GM12878 (cell line): ENCODE measurements around the gene NT5E. TPM values are rescaled to one million over a fixed set of nuclear protein-coding genes. Genes with fewer than 3 reads are reported as not detected.
A peak's percentile ranks its signal among the peaks of the same experiment; 100 is the strongest.

ENCODE experiments used
- ATAC-seq: fragments of 200-7000 bp; cut with Tn5 transposase; 3 replicates; pipeline ENCODE4 v1.9.1; 2020; ENCODE audit warnings: mild to moderate bottlenecking, moderate library complexity
- BruUV-seq: library from RNA; stranded (reverse); fragments of 400-500 nt; replicated peaks from 2 replicates; lab custom pipeline; 2021; lab: Mats Ljungman, UMichigan
- CTCF ChIA-PET: fragments of 300-600 bp; sonication (Branson Sonifier 250); formaldehyde crosslinking; extraction: SDS; loops from one replicate; lab custom pipeline; 2021; ENCODE audit warnings: inconsistent platforms; lab: Yijun Ruan, JAX
- POLR2A ChIA-PET: fragments of 350-600 bp; formaldehyde crosslinking; extraction: SDS; loops from one replicate; lab custom pipeline; 2021; ENCODE audit warnings: inconsistent platforms; lab: Charles Lee
- RAD21 ChIA-PET: fragments of 300-600 bp; sonication (Branson Sonifier 250); formaldehyde crosslinking; loops from one replicate; lab custom pipeline; 2023; ENCODE audit warnings: antibody characterized with exemption; ENCODE audit not compliant: unreplicated experiment; lab: Charles Lee
- SMC1A ChIA-PET: fragments of 300-600 bp; sonication (Branson Sonifier 250); formaldehyde crosslinking; loops from one replicate; lab custom pipeline; 2023; ENCODE audit not compliant: unreplicated experiment, uncharacterized antibody; lab: Charles Lee
- DNase-seq: peaks from one replicate; pipeline ENCODE4 v3.0.0-alpha.2; 2011; ENCODE audit warnings: low read depth, low spot score
- FAIRE-seq: peaks from 3 replicates; lab custom pipeline; 2011; peaks lifted over from hg19 to GRCh38; lab: Jason Lieb, UNC
- H2AFZ ChIP-seq: 2 replicates; pipeline ENCODE4 v1.6.0; 2011; ENCODE audit warnings: low read depth, low read length, control low read depth; ENCODE audit not compliant: control insufficient read depth
- H3K27ac ChIP-seq: 2 replicates; pipeline ENCODE4 v1.5.1; 2011; ENCODE audit warnings: control low read depth; ENCODE audit not compliant: control insufficient read depth, insufficient read depth
- H3K27me3 ChIP-seq, 2 experiments: replicated peaks in 1 of 2; 2 replicates each; pipeline versions ENCODE4 v1.6.0 to v1.6.1; 2011; ENCODE audit warnings: low read length in 1 of 2; ENCODE audit not compliant: control insufficient read depth in 2 of 2, insufficient read depth in 2 of 2
- H3K36me3 ChIP-seq, 2 experiments: 2 replicates each; pipeline ENCODE4 v1.5.1; 2011; ENCODE audit warnings: low read length in 1 of 2; ENCODE audit not compliant: control insufficient read depth in 2 of 2, insufficient read depth in 2 of 2
- H3K4me1 ChIP-seq: 2 replicates; pipeline ENCODE4 v1.6.1; 2011; ENCODE audit warnings: mild to moderate bottlenecking, low read length, moderate library complexity, mixed read lengths; ENCODE audit not compliant: control insufficient read depth, insufficient read depth
- H3K4me2 ChIP-seq: 2 replicates; pipeline ENCODE4 v1.6.0; 2011; ENCODE audit warnings: control low read depth; ENCODE audit not compliant: control insufficient read depth, insufficient read depth
- H3K4me3 ChIP-seq: fragments of 200-600 bp; sonication (generic); 2 replicates; pipeline ENCODE4 v1.5.1; 2016
- H3K79me2 ChIP-seq: 2 replicates; pipeline ENCODE4 v1.6.0; 2011; ENCODE audit warnings: low read length; ENCODE audit not compliant: control insufficient read depth, insufficient read depth
- H3K9ac ChIP-seq: 2 replicates; pipeline ENCODE4 v1.8.0; 2011; ENCODE audit warnings: low read length, control low read depth, mixed read lengths; ENCODE audit not compliant: control insufficient read depth, insufficient read depth
- H3K9me3 ChIP-seq: replicated peaks from 3 replicates; pipeline ENCODE4 v1.5.1; 2011; ENCODE audit warnings: mild to moderate bottlenecking, low read length; ENCODE audit not compliant: control insufficient read depth, insufficient read depth
- H4K20me1 ChIP-seq: 2 replicates; pipeline ENCODE4 v1.6.0; 2011; ENCODE audit not compliant: control insufficient read depth, insufficient read depth
- IKZF1 ChIP-seq: fragments of 450-650 bp; conservative IDR thresholded peaks from 2 replicates; pipeline ENCODE4 v1.6.1; 2017; ENCODE audit warnings: antibody characterized with exemption, mild to moderate bottlenecking
- NBN ChIP-seq: fragments of 450-650 bp; IDR thresholded peaks from 2 replicates; pipeline ENCODE4 v1.6.1; 2016
- NR2F1 ChIP-seq: fragments of 450-650 bp; conservative IDR thresholded peaks from 2 replicates; pipeline ENCODE4 v1.6.1; 2017; ENCODE audit warnings: mild to moderate bottlenecking
- ZNF622 ChIP-seq: fragments of 450-650 bp; IDR thresholded peaks from 2 replicates; pipeline ENCODE4 v1.6.1; 2017; ENCODE audit warnings: mild to moderate bottlenecking, inconsistent platforms
- WGBS: methylation state at CpG from one replicate; pipeline ENCODE4 v1.1.6; 2016; ENCODE audit warnings: low lambda C conversion rate; ENCODE audit not compliant: insufficient replicate concordance, insufficient coverage; ENCODE audit errors: missing lambda C conversion rate; 5-methylcytosine and 5-hydroxymethylcytosine counted together
- in situ Hi-C: fragments of 300-500 bp; cut with MboI; formaldehyde crosslinking; loops from 9 replicates; pipeline ENCODE4 v1.14.3; 2018; ENCODE audit warnings: mixed read lengths
- intact Hi-C: fragments of 100-400 bp; cut with micrococcal nuclease; formaldehyde crosslinking; loops from one replicate; pipeline ENCODE4 v1.14.2; 2022; ENCODE audit not compliant: unreplicated experiment
- polyA plus RNA-seq, 11 experiments: library from polyadenylated mRNA; depleted of rRNA in 4 of 11; unstranded in 6 of 11; stranded (reverse) in 5 of 11; fragments of >200 nt; fragmentation: Nextera tagmentation in 4 of 11; fragmentation: Illumina TruSeq in 1 of 11; extraction: Ambion mirVana in 4 of 11; extraction: Trizol in 1 of 11; gene quantifications; 1 replicate in 1 of 11; 2 replicates in 10 of 11; pipeline versions ENCODE4 v1.2.1 to v1.2.3, GENCODE V29; 2011 to 2016; ENCODE audit warnings: inconsistent platforms in 2 of 11, missing spikeins in 2 of 11, low read depth in 1 of 11
- total RNA-seq, 4 experiments: library from RNA; depleted of rRNA in 3 of 4; stranded (reverse); fragments of >200 nt in 3 of 4; fragmentation: Illumina TruSeq in 1 of 4; extraction: Trizol in 1 of 4; gene quantifications; 2 replicates each; pipeline versions ENCODE4 v1.2.1 to v1.2.3, GENCODE V29; 2013 to 2021
- TF ChIP-seq, protein P1 (sequence below), 3 experiments: IDR thresholded peaks in 2 of 3; conservative IDR thresholded peaks in 1 of 3; 2 replicates each; pipeline ENCODE4 v1.5.1; 2011; ENCODE audit warnings: low read depth in 3 of 3, low read length in 3 of 3, mild to moderate bottlenecking in 3 of 3, control low read depth in 2 of 3, moderate library complexity in 2 of 3, inconsistent platforms in 1 of 3, mixed read lengths in 1 of 3; ENCODE audit not compliant: control insufficient read depth in 2 of 3, insufficient read depth in 1 of 3; ENCODE audit errors: extremely low read depth in 1 of 3

The NT5E gene
- total and polyA plus RNA-seq, 10 of the 15 experiments (the other 5 are each of a cell fraction or from before 2014, with no cell fraction given), result 1.9 to 9.7 (median 7.3) TPM

DNA sequence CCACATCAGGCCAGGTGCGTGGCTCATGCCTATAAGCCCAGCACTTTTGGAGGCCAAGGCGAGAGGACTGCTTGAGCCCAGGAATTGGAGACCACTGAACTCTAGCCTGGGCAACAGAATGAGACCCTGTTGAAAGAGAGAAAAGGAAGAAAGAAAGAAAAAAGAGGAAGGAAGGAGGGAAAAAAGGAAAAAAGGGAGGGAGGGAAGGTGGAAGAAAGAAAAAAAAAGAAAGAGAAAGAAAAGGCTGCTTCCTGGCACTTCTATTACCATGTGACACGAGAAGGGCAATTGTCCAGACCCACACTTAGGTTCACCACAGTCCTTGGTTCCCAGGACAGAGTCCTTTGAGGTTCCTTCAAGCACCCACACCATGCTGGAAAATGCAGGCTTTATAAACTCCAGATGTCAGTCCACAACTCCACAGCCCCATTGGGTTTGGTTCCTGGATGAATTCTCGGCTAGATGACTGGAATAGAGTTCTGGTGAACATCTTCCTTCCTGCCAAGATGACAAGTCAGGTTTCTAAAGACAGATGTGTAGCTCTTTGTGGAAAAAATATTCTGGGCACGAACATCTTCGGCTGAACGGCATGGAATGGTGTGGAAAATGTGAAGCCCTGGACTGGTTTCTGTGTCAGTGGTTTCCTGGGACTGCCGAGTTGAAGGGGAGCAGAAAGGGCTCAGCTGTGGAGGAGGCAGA is 32.5 kb downstream of the NT5E start:
- no peaks in the 10 kb centered on the region; a peak in 1 of 4 replicates for H3K36me3 ChIP-seq
- POLR2A ChIA-PET, result interaction anchor here (0.8 to 1.6 kb wide), 4 partner anchors 10 to 33 kb away, joined by 3 to 5 read pairs (median 4); no protein-coding TSS in a partner anchor
- no TSS peak for BruUV-seq
- no peak overlapping the region for H3K4me3 ChIP-seq
- H3K9me3 ChIP-seq, result no peaks in the 10 kb centered on the region
- RAD21 ChIA-PET, result interaction anchor here (0.6 to 4.9 kb wide), 34 partner anchors 9 to 196 kb away, joined by 3 to 113 read pairs (median 4); partner anchors contain the start of gene NT5E
- no peak overlapping the region for H3K4me2 ChIP-seq
- 0 out of 2 replicates have a peak, but pooled peaks have one; percentile 10 for TF ChIP-seq IKZF1
- no peak for TF ChIP-seq ZNF622
- no peak for TF ChIP-seq NR2F1
- TF ChIP-seq NBN, result no peak
- TF ChIP-seq, protein P1, sequence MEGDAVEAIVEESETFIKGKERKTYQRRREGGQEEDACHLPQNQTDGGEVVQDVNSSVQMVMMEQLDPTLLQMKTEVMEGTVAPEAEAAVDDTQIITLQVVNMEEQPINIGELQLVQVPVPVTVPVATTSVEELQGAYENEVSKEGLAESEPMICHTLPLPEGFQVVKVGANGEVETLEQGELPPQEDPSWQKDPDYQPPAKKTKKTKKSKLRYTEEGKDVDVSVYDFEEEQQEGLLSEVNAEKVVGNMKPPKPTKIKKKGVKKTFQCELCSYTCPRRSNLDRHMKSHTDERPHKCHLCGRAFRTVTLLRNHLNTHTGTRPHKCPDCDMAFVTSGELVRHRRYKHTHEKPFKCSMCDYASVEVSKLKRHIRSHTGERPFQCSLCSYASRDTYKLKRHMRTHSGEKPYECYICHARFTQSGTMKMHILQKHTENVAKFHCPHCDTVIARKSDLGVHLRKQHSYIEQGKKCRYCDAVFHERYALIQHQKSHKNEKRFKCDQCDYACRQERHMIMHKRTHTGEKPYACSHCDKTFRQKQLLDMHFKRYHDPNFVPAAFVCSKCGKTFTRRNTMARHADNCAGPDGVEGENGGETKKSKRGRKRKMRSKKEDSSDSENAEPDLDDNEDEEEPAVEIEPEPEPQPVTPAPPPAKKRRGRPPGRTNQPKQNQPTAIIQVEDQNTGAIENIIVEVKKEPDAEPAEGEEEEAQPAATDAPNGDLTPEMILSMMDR (IDR thresholded peaks at IDR 0.05 in 2 of 3, conservative IDR thresholded peaks at IDR 0.05 in 1 of 3; ENCODE audit: control insufficient read depth in 2 of 3, extremely low read depth in 1 of 3, insufficient read depth in 1 of 3, low read depth in 3 of 3, low read length in 3 of 3), result no peak
- TF ChIP-seq, all 136 proteins: peak for 1
- no peak overlapping the region for H3K27ac ChIP-seq
- H4K20me1 ChIP-seq, result no peaks in the 10 kb centered on the region
- H2AFZ ChIP-seq, result peak overlapping the region; percentile 1; the same call in 1 of the 2 replicates
- no peaks in the 10 kb centered on the region for H3K27me3 ChIP-seq
- intact Hi-C loops, result loop anchor here (2.0 kb wide), 1 partner anchor 32 kb away; the partner anchor contains the start of gene NT5E
- ChIA-PET CTCF (interaction anchor here (0.5 to 12.1 kb wide), 50 partner anchors 9 to 383 kb away, joined by 3 to 217 read pairs (median 7); partner anchors contain the start of gene NT5E), SMC1A (interaction anchor here (0.6 to 11.6 kb wide), 53 partner anchors 7 to 1920 kb away, joined by 3 to 162 read pairs (median 5); partner anchors contain the start of gene NT5E)
- H3K9ac ChIP-seq, result no peak overlapping the region
- no peaks in the 10 kb centered on the region for H3K4me1 ChIP-seq
- no peaks in the 10 kb centered on the region for H3K79me2 ChIP-seq
- WGBS, result 53% methylated on average over 8 of the region's 8 CpGs
- ATAC-seq (no peak; the same call in 2 of the 3 replicates), DNase-seq (no peak), FAIRE-seq (no peak)
- in situ Hi-C loops, result loop anchor here (5.0 kb wide), 1 partner anchor 130 kb away; no protein-coding TSS in a partner anchor
